ENCODE data around the gene SNX13. TPM values are rescaled to one million over a fixed set of nuclear protein-coding genes. Genes with fewer than 3 reads are reported as not detected.

Gene SNX13
- total RNA-seq, 1 experiment from 2014 or later, result 29.0 TPM

DNA sequence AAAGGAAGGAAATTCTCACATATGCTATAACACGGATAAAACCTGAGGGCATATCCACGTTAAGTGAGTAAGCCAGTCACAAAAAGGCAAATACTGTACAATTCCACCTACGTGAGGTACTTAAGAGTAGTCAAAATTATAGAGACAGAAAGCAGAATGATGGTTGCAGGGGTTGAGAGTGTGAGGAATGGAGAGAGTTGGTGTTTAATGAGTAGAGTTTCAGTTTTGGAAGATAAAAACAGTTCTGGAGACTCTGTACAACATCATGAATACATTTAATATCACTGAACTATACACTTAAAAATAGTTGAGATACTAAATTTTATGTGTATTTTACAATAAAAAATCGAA is 95.1 kb downstream of the SNX13 start:
- Histone ChIP-seq H3K9me3 (ENCODE audit: control insufficient read depth, low read depth, low read length) (no peaks in the 10 kb centered on the region), H3K56ac (ENCODE audit: insufficient read length, low read depth, low read length) (no peak overlapping the region), H2BK15ac (ENCODE audit: low read depth, low read length) (no peak overlapping the region), H3K23me2 (ENCODE audit: insufficient read length, low read depth, low read length, poor library complexity, severe bottlenecking) (no peaks in the 10 kb centered on the region), H3K23ac (ENCODE audit: insufficient read length, low read depth, low read length) (no peak overlapping the region), H2BK20ac (ENCODE audit: low read depth, low read length, poor library complexity, severe bottlenecking) (no peak overlapping the region), H2BK5ac (ENCODE audit: insufficient read length, low read length) (no peak overlapping the region), H3T11ph (ENCODE audit: low read length) (no peak overlapping the region), H4K8ac (replicated peaks; ENCODE audit: insufficient read length, low read depth, low read length) (no peak overlapping the region), H4K91ac (ENCODE audit: insufficient read length, low read depth, low read length) (no peak overlapping the region), H3K4ac (ENCODE audit: low read depth, low read length) (no peak overlapping the region), H3K27me3 (ENCODE audit: insufficient read depth, low read length) (no peaks in the 10 kb centered on the region), H3K27ac (ENCODE audit: insufficient read length, low read depth, low read length) (no peak overlapping the region), H3K14ac (ENCODE audit: insufficient read depth, low read length) (no peak overlapping the region), H2AK5ac (ENCODE audit: insufficient read length, low read length) (no peak overlapping the region), H2AFZ (ENCODE audit: low read length) (no peak overlapping the region), H3K79me2 (ENCODE audit: insufficient read depth, low read length) (no peaks in the 10 kb centered on the region), H3K79me1 (ENCODE audit: insufficient read depth, low read depth, low read length, poor library complexity, severe bottlenecking) (no peaks in the 10 kb centered on the region), H4K5ac (ENCODE audit: insufficient read length, low read depth, low read length) (no peak overlapping the region), H3K4me1 (ENCODE audit: insufficient read depth, low read length) (peaks cover 3% of the 10 kb centered on the region), H3K18ac (ENCODE audit: insufficient read length, low read depth, low read length) (no peak overlapping the region), H2BK120ac (ENCODE audit: low read depth, low read length, poor library complexity, severe bottlenecking) (no peak overlapping the region), H4K20me1 (ENCODE audit: control insufficient read depth, insufficient read depth, insufficient read length) (no peaks in the 10 kb centered on the region), H2BK12ac (ENCODE audit: insufficient read length, low read depth, low read length) (no peak overlapping the region), H3K4me2 (ENCODE audit: insufficient read depth, insufficient read length, low read length) (no peak overlapping the region), H3K9ac (ENCODE audit: extremely low read depth, insufficient read length, low read length) (no peak overlapping the region)
- Mint-ChIP-seq H3K9me3 (no peaks in the 10 kb centered on the region), H3K4me1 (peaks cover 4 to 5% of the 10 kb centered on the region in 2 experiments; a peak in 3 of 4 replicates), H3K27ac (no peak overlapping the region), H3K27me3 (ENCODE audit: low read depth) (no peaks in the 10 kb centered on the region), H3K36me3 (ENCODE audit: insufficient read depth in 1 of 3, low read depth in 3 of 3) (peaks cover 7 to 15% (median 7%) of the 10 kb centered on the region in 3 experiments), H3K4me3 (no peak overlapping the region)
- no peak for DNase-seq
- TF ChIP-seq, protein P1, sequence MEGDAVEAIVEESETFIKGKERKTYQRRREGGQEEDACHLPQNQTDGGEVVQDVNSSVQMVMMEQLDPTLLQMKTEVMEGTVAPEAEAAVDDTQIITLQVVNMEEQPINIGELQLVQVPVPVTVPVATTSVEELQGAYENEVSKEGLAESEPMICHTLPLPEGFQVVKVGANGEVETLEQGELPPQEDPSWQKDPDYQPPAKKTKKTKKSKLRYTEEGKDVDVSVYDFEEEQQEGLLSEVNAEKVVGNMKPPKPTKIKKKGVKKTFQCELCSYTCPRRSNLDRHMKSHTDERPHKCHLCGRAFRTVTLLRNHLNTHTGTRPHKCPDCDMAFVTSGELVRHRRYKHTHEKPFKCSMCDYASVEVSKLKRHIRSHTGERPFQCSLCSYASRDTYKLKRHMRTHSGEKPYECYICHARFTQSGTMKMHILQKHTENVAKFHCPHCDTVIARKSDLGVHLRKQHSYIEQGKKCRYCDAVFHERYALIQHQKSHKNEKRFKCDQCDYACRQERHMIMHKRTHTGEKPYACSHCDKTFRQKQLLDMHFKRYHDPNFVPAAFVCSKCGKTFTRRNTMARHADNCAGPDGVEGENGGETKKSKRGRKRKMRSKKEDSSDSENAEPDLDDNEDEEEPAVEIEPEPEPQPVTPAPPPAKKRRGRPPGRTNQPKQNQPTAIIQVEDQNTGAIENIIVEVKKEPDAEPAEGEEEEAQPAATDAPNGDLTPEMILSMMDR (conservative IDR thresholded peaks at IDR 0.05), result no peak
- WGBS (ENCODE audit: extremely low coverage, insufficient read length, low lambda C conversion rate), result no CpG with 5 or more reads among the region's 4 CpGs
